Measurements from ENCODE around the gene YWHAH. TPM values are rescaled to one million over a fixed set of nuclear protein-coding genes. Genes with fewer than 3 reads are reported as not detected.
"Not testable (repeated sequence)": the region's sequence is repeated elsewhere in the genome, so short reads cannot be mapped to it uniquely, and the experiment has no call there.

The YWHAH gene
- total RNA-seq, 1 donor from 2014 or later, result 160 TPM

DNA sequence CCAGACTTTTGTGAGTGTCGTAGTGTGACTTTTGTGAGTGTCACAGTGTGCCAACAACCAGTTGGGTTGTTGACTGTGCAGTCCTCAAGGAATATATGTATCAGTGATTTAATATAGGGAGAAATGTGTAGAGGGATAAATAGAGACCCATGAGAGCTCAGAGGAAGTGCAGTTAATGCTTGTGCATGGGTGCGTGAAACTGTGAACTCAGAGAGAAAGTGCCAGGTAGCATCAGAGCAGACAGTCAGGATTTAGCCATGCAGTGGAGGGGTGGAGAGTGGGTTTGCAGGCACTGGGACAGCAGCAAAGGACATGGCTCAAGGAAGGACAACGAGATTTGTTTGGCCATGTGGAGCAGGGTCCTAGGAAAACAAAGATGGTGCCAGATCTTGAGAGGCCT lies 33.6 kb downstream of the YWHAH start:
- no peak overlapping the region for H2AFZ ChIP-seq (ENCODE audit: low read depth, low read length)
- H3K4me1 Mint-ChIP-seq (ENCODE audit: low read depth, unreplicated experiment), result no peaks in the 10 kb centered on the region
- H3K27ac Mint-ChIP-seq (ENCODE audit: unreplicated experiment), result no peak overlapping the region
- H3K27me3 Mint-ChIP-seq (ENCODE audit: low read depth, unreplicated experiment), result peaks cover 4% of the 10 kb centered on the region
- no peak overlapping the region for H3K4me3 Mint-ChIP-seq (ENCODE audit: unreplicated experiment)
- H3K27ac ChIP-seq (ENCODE audit: low read depth, low read length), result no peak overlapping the region
- DNase-seq (ENCODE audit: low read depth), result no peak
- no peaks in the 10 kb centered on the region for H3K9me3 ChIP-seq (ENCODE audit: insufficient read depth, low read depth, low read length)
- H4K20me1 ChIP-seq (ENCODE audit: insufficient read depth, low read length), result no peaks in the 10 kb centered on the region
- no peak overlapping the region for H3K9ac ChIP-seq (ENCODE audit: low read length)
- H3K36me3 ChIP-seq (ENCODE audit: insufficient read depth, low read length), result no peaks in the 10 kb centered on the region
- FAIRE-seq, result no peak
- no peak overlapping the region for H3K4me3 ChIP-seq (ENCODE audit: insufficient read depth, low read depth, low read length)
- TF ChIP-seq, protein P1, sequence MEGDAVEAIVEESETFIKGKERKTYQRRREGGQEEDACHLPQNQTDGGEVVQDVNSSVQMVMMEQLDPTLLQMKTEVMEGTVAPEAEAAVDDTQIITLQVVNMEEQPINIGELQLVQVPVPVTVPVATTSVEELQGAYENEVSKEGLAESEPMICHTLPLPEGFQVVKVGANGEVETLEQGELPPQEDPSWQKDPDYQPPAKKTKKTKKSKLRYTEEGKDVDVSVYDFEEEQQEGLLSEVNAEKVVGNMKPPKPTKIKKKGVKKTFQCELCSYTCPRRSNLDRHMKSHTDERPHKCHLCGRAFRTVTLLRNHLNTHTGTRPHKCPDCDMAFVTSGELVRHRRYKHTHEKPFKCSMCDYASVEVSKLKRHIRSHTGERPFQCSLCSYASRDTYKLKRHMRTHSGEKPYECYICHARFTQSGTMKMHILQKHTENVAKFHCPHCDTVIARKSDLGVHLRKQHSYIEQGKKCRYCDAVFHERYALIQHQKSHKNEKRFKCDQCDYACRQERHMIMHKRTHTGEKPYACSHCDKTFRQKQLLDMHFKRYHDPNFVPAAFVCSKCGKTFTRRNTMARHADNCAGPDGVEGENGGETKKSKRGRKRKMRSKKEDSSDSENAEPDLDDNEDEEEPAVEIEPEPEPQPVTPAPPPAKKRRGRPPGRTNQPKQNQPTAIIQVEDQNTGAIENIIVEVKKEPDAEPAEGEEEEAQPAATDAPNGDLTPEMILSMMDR (IDR thresholded peaks at IDR 0.05; ENCODE audit: insufficient read depth, low read depth, low read length), result no peak
- no peak for TF ChIP-seq EZH2 (IDR thresholded peaks at IDR 0.05; ENCODE audit: insufficient read depth, low read length)
- H3K36me3 Mint-ChIP-seq (ENCODE audit: low read depth, unreplicated experiment), result no peaks in the 10 kb centered on the region
- H3K4me2 ChIP-seq (ENCODE audit: low read length), result no peak overlapping the region
- no peaks in the 10 kb centered on the region for H3K27me3 ChIP-seq (ENCODE audit: insufficient read depth, low read length)
- no peaks in the 10 kb centered on the region for H3K4me1 ChIP-seq (ENCODE audit: insufficient read depth, low read length)
- no peaks in the 10 kb centered on the region for H3K79me2 ChIP-seq (ENCODE audit: insufficient read depth, low read length)
- no peaks in the 10 kb centered on the region for H3K9me3 Mint-ChIP-seq (ENCODE audit: unreplicated experiment)

GRCh38 chr22:31980628-31981027 lies 36.3 kb downstream of the YWHAH start:
- Mint-ChIP-seq H3K9me3 (ENCODE audit: unreplicated experiment) (no peaks in the 10 kb centered on the region), H3K27ac (ENCODE audit: unreplicated experiment) (no peak overlapping the region), H3K4me1 (ENCODE audit: low read depth, unreplicated experiment) (peaks cover 2% of the 10 kb centered on the region), H3K4me3 (ENCODE audit: unreplicated experiment) (no peak overlapping the region), H3K36me3 (ENCODE audit: low read depth, unreplicated experiment) (no peaks in the 10 kb centered on the region), H3K27me3 (ENCODE audit: low read depth, unreplicated experiment) (no peaks in the 10 kb centered on the region)
- Histone ChIP-seq H2AFZ (ENCODE audit: low read depth, low read length) (no peak overlapping the region), H4K20me1 (ENCODE audit: insufficient read depth, low read length) (no peaks in the 10 kb centered on the region), H3K36me3 (ENCODE audit: insufficient read depth, low read length) (no peaks in the 10 kb centered on the region), H3K9me3 (ENCODE audit: insufficient read depth, low read depth, low read length) (no peaks in the 10 kb centered on the region), H3K27ac (ENCODE audit: low read depth, low read length) (no peak overlapping the region), H3K4me2 (ENCODE audit: low read length) (no peak overlapping the region), H3K9ac (ENCODE audit: low read length) (no peak overlapping the region), H3K4me1 (ENCODE audit: insufficient read depth, low read length) (no peaks in the 10 kb centered on the region), H3K79me2 (ENCODE audit: insufficient read depth, low read length) (no peaks in the 10 kb centered on the region), H3K27me3 (ENCODE audit: insufficient read depth, low read length) (no peaks in the 10 kb centered on the region), H3K4me3 (ENCODE audit: insufficient read depth, low read depth, low read length) (no peak overlapping the region)
- TF ChIP-seq, protein P1 (IDR thresholded peaks at IDR 0.05; ENCODE audit: insufficient read depth, low read depth, low read length), result no peak
- no peak for TF ChIP-seq EZH2 (IDR thresholded peaks at IDR 0.05; ENCODE audit: insufficient read depth, low read length)
- no peak for FAIRE-seq
- no peak for DNase-seq (ENCODE audit: low read depth)

DNA sequence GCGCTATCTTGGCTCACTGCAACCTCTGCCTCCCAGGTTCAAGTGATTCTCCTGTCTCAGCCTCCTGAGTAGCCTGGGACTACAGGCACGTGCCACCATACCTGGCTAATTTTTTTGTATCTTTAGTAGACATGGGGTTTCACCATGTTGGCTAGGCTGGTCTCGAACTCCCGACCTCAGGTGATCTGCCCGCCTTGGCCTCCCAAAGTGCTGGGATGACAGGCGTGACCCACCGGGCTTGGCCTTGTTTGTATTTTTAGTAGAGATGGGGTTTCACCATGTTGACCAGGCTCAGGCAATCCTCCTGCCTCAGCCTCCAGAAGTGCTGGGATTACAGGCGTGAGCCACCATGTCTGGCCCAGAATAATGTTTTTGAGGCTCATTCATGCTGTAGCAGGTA lies 37.6 kb downstream of the YWHAH start:
- H3K4me2 ChIP-seq (ENCODE audit: low read length); H3K27ac ChIP-seq (ENCODE audit: low read depth, low read length); H3K9ac ChIP-seq (ENCODE audit: low read length); FAIRE-seq; H3K4me1 Mint-ChIP-seq (ENCODE audit: low read depth, unreplicated experiment); H3K79me2 ChIP-seq (ENCODE audit: insufficient read depth, low read length); H3K9me3 ChIP-seq (ENCODE audit: insufficient read depth, low read depth, low read length); H3K36me3 ChIP-seq (ENCODE audit: insufficient read depth, low read length); H3K27me3 Mint-ChIP-seq (ENCODE audit: low read depth, unreplicated experiment); H3K36me3 Mint-ChIP-seq (ENCODE audit: low read depth, unreplicated experiment); H3K27me3 ChIP-seq (ENCODE audit: insufficient read depth, low read length); H3K4me3 ChIP-seq (ENCODE audit: insufficient read depth, low read depth, low read length); H3K4me3 Mint-ChIP-seq (ENCODE audit: unreplicated experiment); H2AFZ ChIP-seq (ENCODE audit: low read depth, low read length); H4K20me1 ChIP-seq (ENCODE audit: insufficient read depth, low read length); H3K4me1 ChIP-seq (ENCODE audit: insufficient read depth, low read length); H3K27ac Mint-ChIP-seq (ENCODE audit: unreplicated experiment); DNase-seq (ENCODE audit: low read depth); H3K9me3 Mint-ChIP-seq (ENCODE audit: unreplicated experiment): not testable (repeated sequence)

Measured in astrocyte (in vitro differentiated cells and primary cell).